ENCODE measurements around the gene SHB. TPM values are rescaled to one million over a fixed set of nuclear protein-coding genes. Genes with fewer than 3 reads are reported as not detected.
A peak's percentile ranks its signal among the peaks of the same experiment; 100 is the strongest.

Gene SHB
- total and polyA plus RNA-seq, 2 of the 13 experiments (the other 11 are each of a cell fraction or from before 2014, with no cell fraction given), result 19.4 to 20.7 TPM

- TF ChIP-seq KMT2A (CRISPR knock-in tag; IDR thresholded peaks at IDR 0.05), result peak; percentile 67; the same call in 1 of the 2 replicates
- TF ChIP-seq ZNF737 (CRISPR knock-in tag; IDR thresholded peaks at IDR 0.05; ENCODE audit: borderline replicate concordance), result no peak
- TF ChIP-seq TFAP4 (IDR thresholded peaks at IDR 0.05; ENCODE audit: borderline replicate concordance, low read depth), result peak; percentile 72; the same call in 1 of the 2 replicates
- no peak for TF ChIP-seq HMGA1 (CRISPR knock-in tag; conservative IDR thresholded peaks at IDR 0.05)
- TF ChIP-seq, protein P1, sequence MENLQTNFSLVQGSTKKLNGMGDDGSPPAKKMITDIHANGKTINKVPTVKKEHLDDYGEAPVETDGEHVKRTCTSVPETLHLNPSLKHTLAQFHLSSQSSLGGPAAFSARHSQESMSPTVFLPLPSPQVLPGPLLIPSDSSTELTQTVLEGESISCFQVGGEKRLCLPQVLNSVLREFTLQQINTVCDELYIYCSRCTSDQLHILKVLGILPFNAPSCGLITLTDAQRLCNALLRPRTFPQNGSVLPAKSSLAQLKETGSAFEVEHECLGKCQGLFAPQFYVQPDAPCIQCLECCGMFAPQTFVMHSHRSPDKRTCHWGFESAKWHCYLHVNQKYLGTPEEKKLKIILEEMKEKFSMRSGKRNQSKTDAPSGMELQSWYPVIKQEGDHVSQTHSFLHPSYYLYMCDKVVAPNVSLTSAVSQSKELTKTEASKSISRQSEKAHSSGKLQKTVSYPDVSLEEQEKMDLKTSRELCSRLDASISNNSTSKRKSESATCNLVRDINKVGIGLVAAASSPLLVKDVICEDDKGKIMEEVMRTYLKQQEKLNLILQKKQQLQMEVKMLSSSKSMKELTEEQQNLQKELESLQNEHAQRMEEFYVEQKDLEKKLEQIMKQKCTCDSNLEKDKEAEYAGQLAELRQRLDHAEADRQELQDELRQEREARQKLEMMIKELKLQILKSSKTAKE (CRISPR knock-in tag; IDR thresholded peaks at IDR 0.05; ENCODE audit: borderline replicate concordance), result peak; percentile 93
- no peak for TF ChIP-seq FLYWCH1 (CRISPR knock-in tag; IDR thresholded peaks at IDR 0.05)
- TF ChIP-seq, protein P2, sequence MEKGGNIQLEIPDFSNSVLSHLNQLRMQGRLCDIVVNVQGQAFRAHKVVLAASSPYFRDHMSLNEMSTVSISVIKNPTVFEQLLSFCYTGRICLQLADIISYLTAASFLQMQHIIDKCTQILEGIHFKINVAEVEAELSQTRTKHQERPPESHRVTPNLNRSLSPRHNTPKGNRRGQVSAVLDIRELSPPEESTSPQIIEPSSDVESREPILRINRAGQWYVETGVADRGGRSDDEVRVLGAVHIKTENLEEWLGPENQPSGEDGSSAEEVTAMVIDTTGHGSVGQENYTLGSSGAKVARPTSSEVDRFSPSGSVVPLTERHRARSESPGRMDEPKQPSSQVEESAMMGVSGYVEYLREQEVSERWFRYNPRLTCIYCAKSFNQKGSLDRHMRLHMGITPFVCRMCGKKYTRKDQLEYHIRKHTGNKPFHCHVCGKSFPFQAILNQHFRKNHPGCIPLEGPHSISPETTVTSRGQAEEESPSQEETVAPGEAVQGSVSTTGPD (CRISPR knock-in tag; IDR thresholded peaks at IDR 0.05), result peak; percentile 97
- TF ChIP-seq BCL6 (CRISPR knock-in tag; IDR thresholded peaks at IDR 0.05), result peak; percentile 90
- no peak for TF ChIP-seq CHCHD3 (CRISPR knock-in tag; IDR thresholded peaks at IDR 0.05)
- TF ChIP-seq HOXD1 (CRISPR knock-in tag; IDR thresholded peaks at IDR 0.05), result peak; percentile 82
- TF ChIP-seq, protein P3, sequence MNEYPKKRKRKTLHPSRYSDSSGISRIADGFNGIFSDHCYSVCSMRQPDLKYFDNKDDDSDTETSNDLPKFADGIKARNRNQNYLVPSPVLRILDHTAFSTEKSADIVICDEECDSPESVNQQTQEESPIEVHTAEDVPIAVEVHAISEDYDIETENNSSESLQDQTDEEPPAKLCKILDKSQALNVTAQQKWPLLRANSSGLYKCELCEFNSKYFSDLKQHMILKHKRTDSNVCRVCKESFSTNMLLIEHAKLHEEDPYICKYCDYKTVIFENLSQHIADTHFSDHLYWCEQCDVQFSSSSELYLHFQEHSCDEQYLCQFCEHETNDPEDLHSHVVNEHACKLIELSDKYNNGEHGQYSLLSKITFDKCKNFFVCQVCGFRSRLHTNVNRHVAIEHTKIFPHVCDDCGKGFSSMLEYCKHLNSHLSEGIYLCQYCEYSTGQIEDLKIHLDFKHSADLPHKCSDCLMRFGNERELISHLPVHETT (CRISPR knock-in tag; conservative IDR thresholded peaks at IDR 0.05), result peak; percentile 62; the same call in 1 of the 2 replicates
- no peak for TF ChIP-seq NFATC3 (CRISPR knock-in tag; IDR thresholded peaks at IDR 0.05)
- TF ChIP-seq ZNF354B (CRISPR knock-in tag; IDR thresholded peaks at IDR 0.05), result no peak
- TF ChIP-seq ZNF781 (CRISPR knock-in tag; IDR thresholded peaks at IDR 0.05; ENCODE audit: borderline replicate concordance, not compliant biosample characterization), result no peak
- TF ChIP-seq HNRNPL (IDR thresholded peaks at IDR 0.05; ENCODE audit: low read depth, low read length), result peak; percentile 76; the same call in 1 of the 2 replicates
- TF ChIP-seq ZFX (CRISPR knock-in tag; IDR thresholded peaks at IDR 0.05; ENCODE audit: low read depth), result peak; percentile 63; the same call in 1 of the 2 replicates
- TF ChIP-seq ZKSCAN8 (CRISPR knock-in tag; IDR thresholded peaks at IDR 0.05; ENCODE audit: borderline replicate concordance), result peak; percentile 88
- no peak for TF ChIP-seq SETDB1 (CRISPR knock-in tag; IDR thresholded peaks at IDR 0.05; ENCODE audit: borderline replicate concordance)
- peak; percentile 61; the same call in 1 of the 2 replicates for TF ChIP-seq SMAD1 (CRISPR knock-in tag; IDR thresholded peaks at IDR 0.05; ENCODE audit: borderline replicate concordance, low read depth)
- TF ChIP-seq MTF2 (CRISPR knock-in tag; IDR thresholded peaks at IDR 0.05; ENCODE audit: borderline replicate concordance), result no peak
- TF ChIP-seq ZNF24 (IDR thresholded peaks at IDR 0.05), result no peak
- peak; percentile 66; the same call in 1 of the 2 replicates for TF ChIP-seq TRIM24 (CRISPR knock-in tag; IDR thresholded peaks at IDR 0.05)
- peak; percentile 47; the same call in 1 of the 2 replicates for TF ChIP-seq KAT2B (IDR thresholded peaks at IDR 0.05; ENCODE audit: borderline replicate concordance, low read depth, low read length)
- TF ChIP-seq ETV5 (CRISPR knock-in tag; IDR thresholded peaks at IDR 0.05; ENCODE audit: borderline replicate concordance), result peak; percentile 99
These were observed 21.5 kb downstream of the SHB start (continued) for GRCh38 chr9:38047301-38048251.

Measured in HepG2 (cell line).